Measurements from ENCODE around the gene SCPEP1.
A peak's percentile ranks its signal among the peaks of the same experiment; 100 is the strongest.

SCPEP1 gene, protein sequence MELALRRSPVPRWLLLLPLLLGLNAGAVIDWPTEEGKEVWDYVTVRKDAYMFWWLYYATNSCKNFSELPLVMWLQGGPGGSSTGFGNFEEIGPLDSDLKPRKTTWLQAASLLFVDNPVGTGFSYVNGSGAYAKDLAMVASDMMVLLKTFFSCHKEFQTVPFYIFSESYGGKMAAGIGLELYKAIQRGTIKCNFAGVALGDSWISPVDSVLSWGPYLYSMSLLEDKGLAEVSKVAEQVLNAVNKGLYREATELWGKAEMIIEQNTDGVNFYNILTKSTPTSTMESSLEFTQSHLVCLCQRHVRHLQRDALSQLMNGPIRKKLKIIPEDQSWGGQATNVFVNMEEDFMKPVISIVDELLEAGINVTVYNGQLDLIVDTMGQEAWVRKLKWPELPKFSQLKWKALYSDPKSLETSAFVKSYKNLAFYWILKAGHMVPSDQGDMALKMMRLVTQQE

DNA sequence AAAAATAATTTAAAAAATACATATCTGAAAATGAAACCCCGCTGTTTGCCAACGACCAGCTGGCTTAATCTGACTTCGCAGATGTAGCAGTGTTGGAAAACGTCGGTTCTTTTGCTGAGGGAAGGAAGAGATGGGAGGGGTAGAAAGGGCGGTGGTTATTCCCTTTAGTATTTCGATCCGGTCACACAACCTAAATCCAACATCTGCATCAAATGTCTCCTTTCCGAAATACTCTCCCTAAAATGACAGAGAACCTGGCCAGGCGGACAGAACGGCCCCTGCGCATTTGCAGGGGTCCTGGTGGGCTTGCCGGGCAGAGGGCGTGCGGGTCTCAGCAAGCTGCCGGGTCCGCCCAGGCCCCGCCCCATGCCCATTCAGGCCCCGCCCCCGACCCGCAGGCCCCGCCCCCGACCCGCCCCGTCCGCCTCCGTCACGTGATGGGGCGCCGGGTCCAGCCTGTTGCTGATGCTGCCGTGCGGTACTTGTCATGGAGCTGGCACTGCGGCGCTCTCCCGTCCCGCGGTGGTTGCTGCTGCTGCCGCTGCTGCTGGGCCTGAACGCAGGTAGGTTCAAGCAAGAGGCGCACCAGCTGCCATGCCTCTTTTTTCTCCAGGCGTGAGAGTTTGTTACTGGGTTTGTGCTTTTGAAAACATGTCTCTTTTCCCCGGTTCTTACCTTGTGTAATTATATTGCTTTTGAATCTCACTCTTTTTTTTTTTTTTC is at the start of gene SCPEP1:
SCPEP1 (plus strand) TSS at position 459 of the 723 bp plus-strand sequence; CDS start at position 488, 29 bp downstream.
- TF ChIP-seq, protein P1, sequence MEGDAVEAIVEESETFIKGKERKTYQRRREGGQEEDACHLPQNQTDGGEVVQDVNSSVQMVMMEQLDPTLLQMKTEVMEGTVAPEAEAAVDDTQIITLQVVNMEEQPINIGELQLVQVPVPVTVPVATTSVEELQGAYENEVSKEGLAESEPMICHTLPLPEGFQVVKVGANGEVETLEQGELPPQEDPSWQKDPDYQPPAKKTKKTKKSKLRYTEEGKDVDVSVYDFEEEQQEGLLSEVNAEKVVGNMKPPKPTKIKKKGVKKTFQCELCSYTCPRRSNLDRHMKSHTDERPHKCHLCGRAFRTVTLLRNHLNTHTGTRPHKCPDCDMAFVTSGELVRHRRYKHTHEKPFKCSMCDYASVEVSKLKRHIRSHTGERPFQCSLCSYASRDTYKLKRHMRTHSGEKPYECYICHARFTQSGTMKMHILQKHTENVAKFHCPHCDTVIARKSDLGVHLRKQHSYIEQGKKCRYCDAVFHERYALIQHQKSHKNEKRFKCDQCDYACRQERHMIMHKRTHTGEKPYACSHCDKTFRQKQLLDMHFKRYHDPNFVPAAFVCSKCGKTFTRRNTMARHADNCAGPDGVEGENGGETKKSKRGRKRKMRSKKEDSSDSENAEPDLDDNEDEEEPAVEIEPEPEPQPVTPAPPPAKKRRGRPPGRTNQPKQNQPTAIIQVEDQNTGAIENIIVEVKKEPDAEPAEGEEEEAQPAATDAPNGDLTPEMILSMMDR (IDR thresholded peaks at IDR 0.05; ENCODE audit: low read depth, low read length): no peak
- H3K27me3 ChIP-seq (ENCODE audit: insufficient read depth, low read depth, severe bottlenecking): no peaks in the 10 kb centered on the region
- H3K9me3 ChIP-seq (ENCODE audit: severe bottlenecking): no peaks in the 10 kb centered on the region
- DNase-seq: peak; percentile 93
- no peaks in the 10 kb centered on the region; the same call in 1 of the 2 replicates for H3K36me3 ChIP-seq
- H3K4me3 ChIP-seq (ENCODE audit: low read depth, low read length): peak within 1 kb of the TSS; percentile 60
- H3K27ac ChIP-seq: peak within 1 kb of the TSS; percentile 28; the same call in 1 of the 2 replicates

DNA sequence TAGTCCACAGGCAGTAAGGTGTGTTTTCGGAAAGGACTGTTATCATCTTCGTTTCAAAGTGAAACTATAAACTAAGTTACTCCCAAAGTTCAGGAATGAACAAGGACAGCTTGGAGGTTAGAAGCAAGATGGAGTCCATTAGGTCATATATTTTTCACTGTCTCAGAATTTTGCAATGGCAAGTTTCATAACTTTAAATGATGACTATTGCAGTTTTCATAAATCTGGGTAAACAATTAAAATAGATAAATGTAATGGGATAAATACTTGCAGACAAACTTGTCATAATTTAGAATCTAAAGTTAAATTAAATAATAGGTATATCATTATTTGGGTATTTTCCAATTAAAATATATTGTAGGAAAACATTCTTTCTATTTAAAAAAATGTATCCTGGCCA is 49.3 kb upstream of the SCPEP1 start:
- Histone ChIP-seq H3K27ac (no peak overlapping the region), H3K36me3 (peaks cover under 1% of the 10 kb centered on the region; the same call in 1 of the 2 replicates), H3K27me3 (ENCODE audit: insufficient read depth, low read depth, severe bottlenecking) (no peaks in the 10 kb centered on the region), H3K4me3 (ENCODE audit: low read depth, low read length) (no peak overlapping the region), H3K9me3 (ENCODE audit: severe bottlenecking) (peaks cover 21% of the 10 kb centered on the region)
- no peak for DNase-seq
- TF ChIP-seq, protein P1 (IDR thresholded peaks at IDR 0.05; ENCODE audit: low read depth, low read length): no peak

DNA sequence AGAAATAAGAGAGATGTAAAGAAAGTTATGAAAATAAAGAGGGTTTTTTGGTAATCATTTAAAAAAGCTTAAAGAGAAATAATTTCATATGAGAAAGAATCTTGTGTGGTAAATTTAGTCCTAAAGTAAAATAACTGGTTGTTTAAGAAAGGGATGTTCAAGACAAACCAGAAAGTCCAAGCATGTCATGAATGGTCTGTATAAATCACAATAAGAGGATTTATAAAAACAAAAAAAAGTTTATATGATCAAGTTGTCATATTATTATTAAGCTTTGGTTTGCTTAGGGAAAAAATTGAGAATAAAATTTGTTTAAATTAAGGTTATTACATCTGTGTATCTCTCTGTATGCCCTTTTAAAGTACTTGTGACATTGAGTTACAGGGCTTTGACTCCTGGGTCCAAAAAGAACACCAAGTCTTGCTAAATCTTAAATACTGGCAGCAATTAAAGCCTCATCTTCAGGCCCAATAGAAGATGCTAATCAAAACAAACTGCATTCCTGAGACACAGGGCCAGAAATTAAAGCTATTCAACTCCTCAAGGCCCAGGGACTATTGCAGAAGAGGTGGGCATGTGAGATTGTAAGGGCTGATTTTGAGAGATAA is 48.5 kb upstream of the SCPEP1 start:
- H3K27ac ChIP-seq: no peak overlapping the region
- no peak for DNase-seq
- H3K36me3 ChIP-seq: peaks cover 9% of the 10 kb centered on the region
- no peaks in the 10 kb centered on the region for H3K27me3 ChIP-seq (ENCODE audit: insufficient read depth, low read depth, severe bottlenecking)
- TF ChIP-seq, protein P1 (IDR thresholded peaks at IDR 0.05; ENCODE audit: low read depth, low read length): no peak
- H3K9me3 ChIP-seq (ENCODE audit: severe bottlenecking): peaks cover 21% of the 10 kb centered on the region
- H3K4me3 ChIP-seq (ENCODE audit: low read depth, low read length): no peak overlapping the region

DNA sequence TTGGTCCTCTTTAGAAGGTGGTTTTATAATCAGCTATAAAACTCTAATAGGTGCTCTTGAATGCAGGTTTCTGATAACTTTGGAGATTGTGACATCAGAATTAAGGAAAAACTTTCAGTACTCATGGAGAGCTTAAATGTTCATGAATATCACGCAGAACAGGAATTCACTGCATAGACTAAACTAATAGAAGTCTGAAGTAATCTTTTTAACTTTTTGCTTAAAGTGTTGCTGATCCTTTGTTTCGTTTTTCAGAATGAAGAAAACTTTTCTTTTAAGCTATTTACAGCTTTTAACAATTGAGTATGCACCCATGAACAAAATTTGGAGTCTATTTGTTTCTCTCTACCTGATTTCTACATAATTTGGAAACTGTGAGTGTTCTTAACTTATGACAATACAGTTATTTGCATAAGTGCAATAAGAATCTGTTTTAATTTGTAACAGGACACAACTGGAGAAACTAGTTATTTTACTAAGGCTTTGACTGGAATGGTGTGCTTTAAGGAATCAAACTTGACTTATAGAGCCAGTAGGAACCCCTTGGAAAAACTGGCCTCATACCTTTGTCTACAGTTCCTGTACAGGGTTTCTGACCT is 47.1 kb upstream of the SCPEP1 start:
- Histone ChIP-seq H3K9me3 (ENCODE audit: severe bottlenecking) (peaks cover 21% of the 10 kb centered on the region), H3K27ac (no peak overlapping the region), H3K36me3 (peaks cover 20% of the 10 kb centered on the region), H3K4me3 (ENCODE audit: low read depth, low read length) (no peak overlapping the region), H3K27me3 (ENCODE audit: insufficient read depth, low read depth, severe bottlenecking) (no peaks in the 10 kb centered on the region)
- DNase-seq: no peak
- TF ChIP-seq, protein P1 (IDR thresholded peaks at IDR 0.05; ENCODE audit: low read depth, low read length): no peak

DNA sequence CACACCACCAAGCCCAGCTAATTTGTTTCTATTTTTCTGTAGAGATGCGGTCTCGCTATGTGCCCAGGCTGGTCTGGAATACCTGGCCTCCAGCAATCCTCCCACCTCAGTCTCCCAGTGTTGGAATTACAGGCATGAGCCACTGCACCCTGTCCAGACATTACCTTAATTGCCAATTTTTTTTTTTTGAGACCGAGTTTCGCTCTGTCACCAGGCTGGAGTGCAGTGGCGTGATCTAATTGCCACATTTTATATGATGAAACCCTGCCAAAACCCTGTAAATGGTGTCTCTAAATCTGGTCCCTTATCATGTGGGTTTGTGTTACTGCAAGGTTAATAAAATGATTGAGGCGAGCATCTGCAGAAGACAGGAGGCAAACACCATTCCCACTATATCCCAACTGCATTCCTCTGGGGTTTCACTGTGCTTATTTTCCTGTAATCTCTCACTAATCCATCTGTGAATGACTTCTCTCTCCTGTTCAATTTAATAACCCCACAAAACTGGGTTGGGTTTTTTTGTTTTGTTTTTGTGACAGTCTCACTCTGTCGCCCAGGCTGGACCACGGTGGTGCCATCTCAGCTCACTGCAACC is 44.7 kb upstream of the SCPEP1 start:
- H3K4me3 ChIP-seq (ENCODE audit: low read depth, low read length): no peak overlapping the region
- peaks cover 21% of the 10 kb centered on the region for H3K9me3 ChIP-seq (ENCODE audit: severe bottlenecking)

More for the DNA sequence above, 44.7 kb upstream of the SCPEP1 start:
- DNase-seq: no peak
- Histone ChIP-seq H3K27ac (no peak overlapping the region), H3K27me3 (ENCODE audit: insufficient read depth, low read depth, severe bottlenecking) (no peaks in the 10 kb centered on the region), H3K36me3 (peaks cover 44% of the 10 kb centered on the region)
- TF ChIP-seq, protein P1 (IDR thresholded peaks at IDR 0.05; ENCODE audit: low read depth, low read length): no peak

Measured in WERI-Rb-1 (cell line).